Tibial nerve (tissue), 4 donors: Measurements from ENCODE around the gene RRM2. TPM values are rescaled to one million over a fixed set of nuclear protein-coding genes. Genes with fewer than 3 reads are reported as not detected.

Experiments
- DNase-seq, 2 donors: peaks; one replicate each; pipeline ENCODE4 v3.0.0-alpha.2; 2019; ENCODE audit warnings: low spot score in 2 of 2
- H3K27ac ChIP-seq, 4 donors: fragments of 200-600 bp; sonication (generic) in 3 of 4; one replicate each; pipeline ENCODE4 v1.5.1; 2017 to 2019; ENCODE audit warnings: mild to moderate bottlenecking in 1 of 4
- H3K27me3 ChIP-seq, 2 donors: fragments of 200-600 bp; sonication (generic) in 1 of 2; one replicate each; pipeline versions ENCODE4 v1.5.1 to v1.6.0; 2017 to 2019
- H3K36me3 ChIP-seq, 3 donors: fragments of 200-600 bp; sonication (generic); one replicate each; pipeline ENCODE4 v1.5.1; 2018 to 2019
- H3K4me1 ChIP-seq, 4 donors: fragments of 200-600 bp; sonication (generic) in 3 of 4; one replicate each; pipeline ENCODE4 v1.5.1; 2017 to 2019
- H3K4me3 ChIP-seq, 4 donors: fragments of 200-600 bp; sonication (generic) in 3 of 4; one replicate each; pipeline ENCODE4 v1.5.1; 2017 to 2019; ENCODE audit warnings: mild to moderate bottlenecking in 1 of 4, moderate library complexity in 1 of 4
- H3K9me3 ChIP-seq, 4 donors: fragments of 200-600 bp; sonication (generic) in 3 of 4; one replicate each; pipeline ENCODE4 v1.5.1; 2017 to 2019
- CTCF ChIP-seq, 5 experiments: fragments of 200-600 bp in 3 of 5; fragments of 450-650 bp in 2 of 5; sonication (generic) in 3 of 5; IDR thresholded peaks; one replicate each; pipeline ENCODE4 v1.5.1; 2016 to 2019; ENCODE audit warnings: antibody characterized with exemption in 5 of 5, mild to moderate bottlenecking in 3 of 5, moderate library complexity in 2 of 5
- EP300 ChIP-seq, 2 donors: sonication (generic); formaldehyde crosslinking; IDR thresholded peaks; one replicate each; pipeline ENCODE4 v1.6.1; 2017; ENCODE audit warnings: antibody characterized with exemption in 2 of 2, mild to moderate bottlenecking in 1 of 2
- POLR2A ChIP-seq, 2 donors: fragments of 450-650 bp; IDR thresholded peaks; one replicate each; pipeline ENCODE4 v1.6.1; 2017; ENCODE audit warnings: antibody characterized with exemption in 2 of 2, mild to moderate bottlenecking in 2 of 2, moderate library complexity in 2 of 2
- WGBS, 2 donors: methylation state at CpG; one replicate each; pipeline ENCODE4 v1.1.5; 2018; 5-methylcytosine and 5-hydroxymethylcytosine counted together
- total RNA-seq, 4 donors: library from RNA; depleted of rRNA; stranded (reverse); fragments of >200 nt; gene quantifications; one replicate each; pipeline ENCODE4 v1.1.0, GENCODE V29; 2016

The RRM2 gene
- total RNA-seq, 4 donors from 2014 or later = 0.59 to 0.60 TPM; not detected in 2

DNA sequence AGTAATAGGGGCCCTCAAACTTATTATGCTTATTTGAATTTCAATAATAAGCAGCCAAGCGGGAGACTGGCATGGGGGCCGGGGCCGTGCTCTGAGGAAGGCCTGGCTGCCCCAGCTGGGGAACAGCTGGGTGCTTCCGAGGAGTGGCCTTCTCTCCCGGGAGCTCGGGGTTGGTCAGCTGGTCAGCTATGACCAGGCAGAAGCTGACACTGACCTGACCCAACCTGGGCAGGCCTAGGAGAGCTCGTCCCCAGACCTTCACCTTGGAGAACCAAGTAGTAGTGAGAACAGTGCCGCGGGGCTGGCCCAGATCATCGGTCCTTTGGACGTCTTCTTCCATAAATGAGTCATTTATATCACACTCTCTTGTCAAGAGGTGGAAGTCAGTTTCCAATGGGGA, 36.1 kb downstream of the RRM2 start:
- no peak overlapping the region for H3K4me3 ChIP-seq
- DNase-seq = no peak
- no peaks in the 10 kb centered on the region for H3K27me3 ChIP-seq
- H3K4me1 ChIP-seq = peaks cover 0 to 13% (median 1%) of the 10 kb centered on the region in 4 donors
- no peaks in the 10 kb centered on the region for H3K9me3 ChIP-seq
- no peaks in the 10 kb centered on the region for H3K36me3 ChIP-seq
- 77 to 88% methylated on average over 8 to 10 of the region's 11 CpGs for WGBS, 2 donors
- TF ChIP-seq EP300 (IDR thresholded peaks at IDR 0.05) = no peak
- no peak for TF ChIP-seq POLR2A (IDR thresholded peaks at IDR 0.05)
- no peak for TF ChIP-seq CTCF (IDR thresholded peaks at IDR 0.05)
- H3K27ac ChIP-seq = no peak overlapping the region

DNA sequence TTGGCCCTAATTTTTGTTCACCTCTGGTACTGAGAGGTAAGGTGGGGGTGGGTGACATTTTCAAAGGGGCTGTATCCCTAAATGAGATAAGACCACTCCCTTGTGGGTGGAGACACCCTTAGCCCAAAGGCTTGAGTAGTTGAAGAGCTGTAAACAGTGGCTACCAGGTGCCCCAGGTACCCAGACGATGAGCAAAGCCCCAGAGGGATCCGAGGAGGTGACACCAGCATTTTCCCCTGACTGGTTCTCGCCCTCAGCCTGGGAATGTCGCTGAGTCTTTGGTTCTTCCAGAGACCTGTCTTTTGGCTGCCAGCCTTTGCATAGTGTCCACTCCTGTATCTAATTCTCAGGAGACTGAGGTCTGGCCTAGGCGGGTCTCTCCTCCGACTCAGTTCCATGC, 36.5 kb downstream of the RRM2 start:
- no peaks in the 10 kb centered on the region for H3K27me3 ChIP-seq
- H3K27ac ChIP-seq = no peak overlapping the region
- H3K4me1 ChIP-seq = peaks cover 0 to 13% (median 1%) of the 10 kb centered on the region in 4 donors
- DNase-seq = no peak
- 75 to 83% methylated on average over 6 of the region's 6 CpGs for WGBS, 2 donors
- no peak overlapping the region for H3K4me3 ChIP-seq
- TF ChIP-seq POLR2A (IDR thresholded peaks at IDR 0.05) (no peak), EP300 (IDR thresholded peaks at IDR 0.05) (no peak), CTCF (IDR thresholded peaks at IDR 0.05) (no peak)
- no peaks in the 10 kb centered on the region for H3K9me3 ChIP-seq
- no peaks in the 10 kb centered on the region for H3K36me3 ChIP-seq

- Histone ChIP-seq H3K27me3 (no peaks in the 10 kb centered on the region), H3K4me1 (peaks cover 0 to 13% (median 1%) of the 10 kb centered on the region in 4 donors), H3K36me3 (no peaks in the 10 kb centered on the region), H3K4me3 (no peak overlapping the region), H3K27ac (no peak overlapping the region), H3K9me3 (no peaks in the 10 kb centered on the region)
- WGBS, 2 donors = 41 to 45% methylated on average over 10 to 11 of the region's 11 CpGs
- no peak for DNase-seq
- no peak for TF ChIP-seq CTCF (IDR thresholded peaks at IDR 0.05)
- TF ChIP-seq EP300 (IDR thresholded peaks at IDR 0.05) = no peak
- no peak for TF ChIP-seq POLR2A (IDR thresholded peaks at IDR 0.05)
These were observed 37.1 kb downstream of the RRM2 start for GRCh38 chr2:10159581-10160131.

GRCh38 chr2:10160203-10160955, 37.8 kb downstream of the RRM2 start:
- no peak for DNase-seq
- H3K4me1 ChIP-seq = peaks cover 0 to 13% (median 1%) of the 10 kb centered on the region in 4 donors
- no peaks in the 10 kb centered on the region for H3K36me3 ChIP-seq
- no peaks in the 10 kb centered on the region for H3K27me3 ChIP-seq
- H3K4me3 ChIP-seq = no peak overlapping the region
- no peaks in the 10 kb centered on the region for H3K9me3 ChIP-seq
- no peak overlapping the region for H3K27ac ChIP-seq
- WGBS, 2 donors = 84 to 88% methylated on average over 9 to 10 of the region's 13 CpGs
- TF ChIP-seq POLR2A (IDR thresholded peaks at IDR 0.05) (no peak), EP300 (IDR thresholded peaks at IDR 0.05) (no peak), CTCF (IDR thresholded peaks at IDR 0.05) (no peak)

- Histone ChIP-seq H3K9me3 (no peaks in the 10 kb centered on the region), H3K4me3 (no peak overlapping the region), H3K27ac (no peak overlapping the region), H3K36me3 (no peaks in the 10 kb centered on the region), H3K27me3 (no peaks in the 10 kb centered on the region), H3K4me1 (peaks cover 0 to 13% (median 1%) of the 10 kb centered on the region in 4 donors)
- DNase-seq = no peak
- TF ChIP-seq CTCF (IDR thresholded peaks at IDR 0.05) (no peak), POLR2A (IDR thresholded peaks at IDR 0.05) (no peak), EP300 (IDR thresholded peaks at IDR 0.05) (no peak)
- WGBS, 2 donors = 75 to 83% methylated on average over 9 to 12 of the region's 12 CpGs
These were observed 38.8 kb downstream of the RRM2 start for GRCh38 chr2:10161206-10161931.
